Pancreas (tissue), 10 donors: Measurements from ENCODE around the gene TTC33. TPM values are rescaled to one million over a fixed set of nuclear protein-coding genes. Genes with fewer than 3 reads are reported as not detected.

Experiments
- ATAC-seq, 4 donors: fragments of 200-7000 bp; cut with Tn5 transposase; one replicate each; pipeline versions ENCODE4 v1.8.0 to v1.9.1; 2020; ENCODE audit warnings: mild to moderate bottlenecking in 4 of 4, moderate library complexity in 4 of 4
- DNase-seq, 6 donors: peaks; one replicate each; pipeline ENCODE4 v3.0.0-alpha.2; 2020
- FAIRE-seq: peaks from 2 replicates; lab custom pipeline; 2012; peaks lifted over from hg19 to GRCh38; lab: Jason Lieb, UNC
- H3K27ac ChIP-seq, 4 donors: fragments of 200-600 bp; sonication (generic); 1 replicate in 3 of 4; 2 replicates in 1 of 4; pipeline versions ENCODE4 v1.5.0 to v1.8.0; 2020
- H3K27me3 ChIP-seq, 4 donors: fragments of 200-600 bp; one replicate each; pipeline ENCODE4 v1.8.0; 2021
- H3K36me3 ChIP-seq, 3 donors: fragments of 200-600 bp; sonication (generic) in 1 of 3; one replicate each; pipeline versions ENCODE4 v1.5.0 to v1.8.0; 2020 to 2021
- H3K4me1 ChIP-seq, 3 donors: fragments of 200-600 bp; one replicate each; pipeline ENCODE4 v1.8.0; 2021
- H3K4me3 ChIP-seq, 4 donors: fragments of 200-600 bp; sonication (generic) in 2 of 4; one replicate each; pipeline versions ENCODE4 v1.5.0 to v1.8.0; 2020 to 2021
- H3K9me3 ChIP-seq, 4 donors: fragments of 200-600 bp; one replicate each; pipeline ENCODE4 v1.8.0; 2021
- CTCF ChIP-seq, 4 donors: fragments of 200-600 bp; sonication (generic) in 3 of 4; IDR thresholded peaks; one replicate each; pipeline versions ENCODE4 v1.5.0 to v1.8.0; 2021; ENCODE audit warnings: antibody characterized with exemption in 4 of 4
- WGBS, 2 donors: extraction: QIAGEN DNeasy Blood & Tissue Kit; methylation state at CpG; one replicate each; pipeline ENCODE4 v1.1.7; 2013; 5-methylcytosine and 5-hydroxymethylcytosine counted together
- intact Hi-C, 3 donors: fragments of 100-400 bp; cut with DNase I; formaldehyde crosslinking; loops; one replicate each; pipeline versions ENCODE4 v1.11.1 to v1.14.2; 2022
- polyA plus RNA-seq, 2 donors: library from polyadenylated mRNA; stranded (reverse); fragments of 200-250 nt; gene quantifications; one replicate each; pipeline ENCODE4 v1.2.3, GENCODE V29; 2013
- total RNA-seq, 6 donors: library from RNA; stranded (reverse); fragmentation: NEBNext Ultra II Directional in 4 of 6; extraction: Animal tissue kit (Norgen Biotek cat#: 25700) in 4 of 6; gene quantifications; one replicate each; pipeline versions ENCODE4 v1.2.1 to v1.2.4, GENCODE V29; 2021 to 2023
- donor health status: healthy with polysubstance abuse.
- donor health status: DM: no; HTN: no; CAD: no; lungs with moderate emphysema.
- donor health status: DM: no; HTN: no; CAD: no.
- donor health status: control.
- donor health status: control.
- donor health status: Bipolar disorder and iron deficiency.
- donor health status: DM: yes; HTN: yes; CAD: no.
- donor health status: DM: no; HTN: no; CAD: no.
- donor health status: DM: no; HTN: no; CAD: no.
- donor health status: DM: yes; HTN: yes; CAD: no.

Gene TTC33
- total and polyA plus RNA-seq, 8 donors: 3.0 to 8.7 (median 5.5) TPM

- Histone ChIP-seq H3K36me3 (no peaks in the 10 kb centered on the region), H3K4me3 (no peak overlapping the region), H3K27me3 (no peaks in the 10 kb centered on the region), H3K27ac (no peak overlapping the region), H3K4me1 (no peaks in the 10 kb centered on the region), H3K9me3 (no peaks in the 10 kb centered on the region)
- DNase-seq (no peak), FAIRE-seq (no peak), ATAC-seq (no peak)
- TF ChIP-seq CTCF (IDR thresholded peaks at IDR 0.05): no peak
- WGBS, 2 donors: 78 to 79% methylated on average over 4 of the region's 4 CpGs
- intact Hi-C loops: no loop called here
Measured at GRCh38 chr5:40560474-40561110, 195.2 kb downstream of the TTC33 start.

DNA sequence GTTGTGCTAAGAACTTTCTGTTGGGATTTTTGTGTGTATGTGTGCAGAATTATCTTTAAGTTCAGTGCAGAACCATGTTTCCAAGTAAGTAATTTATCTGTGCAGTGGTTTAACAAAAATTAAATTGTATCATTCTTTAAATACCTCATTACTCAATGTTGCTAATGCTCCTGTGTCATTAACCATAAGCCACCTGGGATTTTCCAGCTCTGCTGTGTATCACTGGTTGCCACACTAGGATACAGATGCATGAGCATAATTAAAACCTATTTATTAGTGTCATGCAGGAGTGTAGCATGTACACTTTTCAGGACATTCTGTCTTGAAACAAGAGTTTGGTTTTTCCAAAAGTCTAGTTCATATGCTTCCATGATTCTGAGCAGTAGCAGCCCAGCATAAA is 196.5 kb downstream of the TTC33 start:
- no peak for ATAC-seq
- no peak overlapping the region for H3K4me3 ChIP-seq
- no peaks in the 10 kb centered on the region for H3K36me3 ChIP-seq
- no peak overlapping the region for H3K27ac ChIP-seq
- no peak for DNase-seq
- FAIRE-seq: no peak
- no peaks in the 10 kb centered on the region for H3K27me3 ChIP-seq
- H3K9me3 ChIP-seq: no peaks in the 10 kb centered on the region
- intact Hi-C loops: no loop called here
- H3K4me1 ChIP-seq: no peaks in the 10 kb centered on the region
- no peak for TF ChIP-seq CTCF (IDR thresholded peaks at IDR 0.05)

GRCh38 chr5:40557501-40557900 is 198.3 kb downstream of the TTC33 start:
- WGBS, 2 donors: 80 to 92% methylated on average over 1 of the region's 1 CpG
- no peak for ATAC-seq
- no peak for TF ChIP-seq CTCF (IDR thresholded peaks at IDR 0.05)
- Histone ChIP-seq H3K27me3 (no peaks in the 10 kb centered on the region), H3K36me3 (no peaks in the 10 kb centered on the region), H3K9me3 (no peaks in the 10 kb centered on the region), H3K4me3 (no peak overlapping the region), H3K27ac (no peak overlapping the region), H3K4me1 (no peaks in the 10 kb centered on the region)
- no peak for DNase-seq
- intact Hi-C loops: no loop called here
- FAIRE-seq: no peak

- FAIRE-seq (no peak), ATAC-seq (no peak), DNase-seq (no peak)
- TF ChIP-seq CTCF (IDR thresholded peaks at IDR 0.05): no peak
- no peaks in the 10 kb centered on the region for H3K27me3 ChIP-seq
- intact Hi-C loops: no loop called here
- H3K4me1 ChIP-seq: no peaks in the 10 kb centered on the region
- H3K9me3 ChIP-seq: no peaks in the 10 kb centered on the region
- no peak overlapping the region for H3K27ac ChIP-seq
- no peaks in the 10 kb centered on the region for H3K36me3 ChIP-seq
- H3K4me3 ChIP-seq: no peak overlapping the region
Measured at GRCh38 chr5:40556811-40557210, 198.9 kb downstream of the TTC33 start.

GRCh38 chr5:40555886-40556285 is 199.9 kb downstream of the TTC33 start:
- H3K4me1 ChIP-seq: no peaks in the 10 kb centered on the region
- no peaks in the 10 kb centered on the region for H3K27me3 ChIP-seq
- no peak for FAIRE-seq
- 88 to 90% methylated on average over 1 of the region's 1 CpG for WGBS, 2 donors
- no peaks in the 10 kb centered on the region for H3K9me3 ChIP-seq
- no peaks in the 10 kb centered on the region for H3K36me3 ChIP-seq
- H3K27ac ChIP-seq: no peak overlapping the region
- DNase-seq: no peak
- intact Hi-C loops: no loop called here
- no peak overlapping the region for H3K4me3 ChIP-seq
- TF ChIP-seq CTCF (IDR thresholded peaks at IDR 0.05): no peak
- ATAC-seq: no peak
